G401.6 (cell line): ENCODE data around the gene NARF.
A peak's percentile ranks its signal among the peaks of the same experiment; 100 is the strongest.

Experiments used
- FAIRE-seq: peaks from 2 replicates; lab custom pipeline; 2012; peaks lifted over from hg19 to GRCh38; lab: Jason Lieb, UNC

The NARF gene

GRCh38 chr17:82477934-82478333 is 19.4 kb downstream of the NARF start:
- no peak for FAIRE-seq

GRCh38 chr17:82479602-82480001 is 21.1 kb downstream of the NARF start:
- no peak for FAIRE-seq

- FAIRE-seq: no peak
These were observed 21.8 kb downstream of the NARF start for GRCh38 chr17:82480318-82480717.

- FAIRE-seq: no peak
These were observed 24.7 kb downstream of the NARF start for GRCh38 chr17:82483204-82483660.

- no peak for FAIRE-seq
These were observed 25.3 kb downstream of the NARF start for GRCh38 chr17:82483836-82484235.

GRCh38 chr17:82486231-82487094 is 27.9 kb downstream of the NARF start:
- no peak for FAIRE-seq

- FAIRE-seq: no peak
These were observed 29.4 kb downstream of the NARF start for GRCh38 chr17:82487910-82488309.

- FAIRE-seq: no peak
These were observed 30.6 kb downstream of the NARF start for GRCh38 chr17:82489117-82489516.

GRCh38 chr17:82489851-82490511 is 31.4 kb downstream of the NARF start:
- no peak for FAIRE-seq

- no peak for FAIRE-seq
These were observed 32.1 kb downstream of the NARF start for GRCh38 chr17:82490512-82491195.

- no peak for FAIRE-seq
These were observed 32.6 kb downstream of the NARF start for GRCh38 chr17:82491196-82491530.

- no peak for FAIRE-seq
These were observed 33.0 kb downstream of the NARF start for GRCh38 chr17:82491533-82491932.

- FAIRE-seq: no peak
These were observed 34.2 kb downstream of the NARF start for GRCh38 chr17:82492643-82493225.

- FAIRE-seq: no peak
These were observed 34.8 kb downstream of the NARF start for GRCh38 chr17:82493226-82493781.

GRCh38 chr17:82494236-82495055 is 35.9 kb downstream of the NARF start:
- FAIRE-seq: peak; percentile 98

- FAIRE-seq: no peak
These were observed 37.4 kb downstream of the NARF start for GRCh38 chr17:82495844-82496528.

- FAIRE-seq: no peak
These were observed 38.2 kb downstream of the NARF start for GRCh38 chr17:82496529-82497434.

- no peak for FAIRE-seq
These were observed 39.2 kb downstream of the NARF start for GRCh38 chr17:82497483-82498405.

GRCh38 chr17:82502207-82502606 is 43.7 kb downstream of the NARF start:
- no peak for FAIRE-seq
